GM19035 (cell line): Measurements from ENCODE around the gene TNFRSF18.

Experiments used
- ATAC-seq: cut with Tn5 transposase; IDR thresholded peaks from one replicate; pipeline ENCODE4 v1.9.1; 2021; ENCODE audit not compliant: unreplicated experiment

The TNFRSF18 gene

GRCh38 chr1:1167841-1168450 lies 38.4 kb downstream of the TNFRSF18 start:
- ATAC-seq = no peak

GRCh38 chr1:1167398-1167821 lies 39.0 kb downstream of the TNFRSF18 start:
- ATAC-seq = no peak

DNA sequence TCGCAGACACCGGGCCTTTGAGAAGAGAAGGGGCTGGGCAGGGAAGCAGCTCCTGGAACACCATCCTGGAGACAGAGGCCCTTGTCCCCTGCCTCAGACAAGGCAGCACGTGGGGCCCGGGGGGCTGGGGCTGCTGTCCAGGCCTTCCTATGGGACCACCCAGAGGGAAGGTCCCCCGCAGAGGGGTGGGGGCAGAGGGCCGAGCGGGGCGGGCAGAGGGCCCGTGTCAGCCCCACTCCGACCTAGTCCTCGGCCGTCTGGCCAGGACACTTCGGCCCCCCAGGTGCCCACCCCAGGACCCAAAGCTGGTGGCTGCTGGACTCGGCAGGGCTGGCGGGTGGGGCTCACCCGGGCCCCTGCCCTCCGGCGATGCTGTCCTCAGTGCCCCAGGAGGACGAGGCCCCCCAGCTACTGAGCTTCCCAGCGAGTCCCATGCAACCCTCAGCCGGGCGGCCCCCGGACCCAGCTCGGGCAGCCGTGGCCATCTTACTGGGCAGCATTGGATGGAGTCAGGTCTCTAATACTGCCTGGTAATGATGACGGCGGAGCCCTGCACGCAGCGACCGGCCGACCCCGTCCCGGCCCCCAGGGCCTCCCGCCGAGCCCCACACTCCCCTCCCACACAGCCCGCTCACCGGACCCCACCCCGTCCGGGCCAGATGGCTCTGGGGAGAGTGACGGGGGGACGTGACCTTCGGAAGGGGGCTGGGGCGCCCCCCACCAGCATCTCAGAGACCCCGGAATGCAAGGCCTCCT lies 39.6 kb downstream of the TNFRSF18 start:
- no peak for ATAC-seq

GRCh38 chr1:1165900-1166421 lies 40.4 kb downstream of the TNFRSF18 start:
- no peak for ATAC-seq

- no peak for ATAC-seq
Observed at GRCh38 chr1:1165485-1165884, 40.9 kb downstream of the TNFRSF18 start.

GRCh38 chr1:1164701-1165451 lies 41.5 kb downstream of the TNFRSF18 start:
- ATAC-seq = no peak

GRCh38 chr1:1164361-1164700 lies 42.1 kb downstream of the TNFRSF18 start:
- ATAC-seq = no peak

GRCh38 chr1:1163538-1164070 lies 42.8 kb downstream of the TNFRSF18 start:
- ATAC-seq = no peak

DNA sequence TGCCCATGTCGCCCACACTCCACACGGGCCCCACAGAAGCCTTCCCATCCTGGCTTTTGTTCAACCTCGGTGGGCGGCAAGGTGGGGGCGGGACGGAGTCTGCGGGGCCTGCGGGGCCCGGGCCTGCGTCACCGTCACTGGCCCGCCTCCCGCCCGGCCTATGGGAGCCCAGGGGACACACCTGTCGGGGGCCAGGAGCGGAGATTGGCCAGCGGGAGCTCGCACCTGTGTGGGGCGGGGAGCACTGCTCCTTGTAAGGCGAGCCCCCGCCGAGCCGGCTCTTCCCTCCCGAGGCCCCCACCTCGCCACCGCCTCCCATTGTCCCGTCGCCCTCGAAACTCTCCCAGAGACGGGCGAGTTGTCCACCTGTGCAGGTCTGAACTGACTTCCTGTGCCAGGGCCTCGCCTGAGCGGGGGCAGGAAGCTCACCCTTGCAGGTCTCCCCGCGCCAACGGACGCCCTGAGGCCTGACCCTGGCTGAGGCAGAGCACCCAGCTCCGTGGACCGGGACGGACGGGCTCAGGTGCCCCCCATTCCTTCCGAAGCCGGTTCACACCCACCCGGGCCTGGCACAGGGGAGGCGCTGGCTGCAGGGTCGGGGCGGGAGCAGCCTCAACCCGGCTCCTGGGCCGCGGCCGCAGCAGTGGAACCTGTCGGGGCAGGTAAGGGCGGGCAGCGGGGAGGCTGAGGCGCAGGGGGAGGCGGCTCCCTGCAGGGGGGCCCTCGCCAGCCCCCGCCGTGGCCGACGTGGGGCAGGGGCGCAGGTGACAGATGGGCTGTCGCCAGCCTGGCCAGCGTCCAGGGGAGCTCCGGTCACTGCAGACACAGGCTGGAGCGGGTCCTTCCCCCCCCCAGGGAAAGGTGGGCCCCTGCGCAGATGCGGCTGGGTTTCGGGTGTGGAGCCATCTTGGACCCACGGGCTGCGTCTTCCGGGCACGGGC lies 43.5 kb downstream of the TNFRSF18 start:
- no peak for ATAC-seq

DNA sequence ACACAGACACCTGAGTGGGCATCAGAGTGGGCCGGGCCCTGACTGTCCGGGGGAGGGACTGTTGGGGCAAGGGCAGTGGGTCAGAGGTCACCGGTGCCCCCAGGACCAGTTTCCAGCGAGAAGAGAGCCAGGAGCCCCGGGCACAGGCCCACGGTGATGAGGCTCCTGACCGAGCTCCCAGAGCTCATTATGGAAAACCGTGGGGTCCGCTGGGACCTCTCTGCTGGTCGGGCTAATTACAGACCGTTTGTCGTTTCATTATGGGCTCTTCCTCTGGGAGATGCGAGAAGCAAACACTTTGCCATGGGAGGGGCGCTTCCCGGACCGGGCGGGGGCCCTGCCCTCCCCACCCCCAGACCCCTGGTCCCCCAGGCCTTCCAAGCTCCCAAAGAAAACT lies 44.7 kb downstream of the TNFRSF18 start:
- no peak for ATAC-seq

- no peak for ATAC-seq
Observed at GRCh38 chr1:1161078-1161682, 45.2 kb downstream of the TNFRSF18 start.

DNA sequence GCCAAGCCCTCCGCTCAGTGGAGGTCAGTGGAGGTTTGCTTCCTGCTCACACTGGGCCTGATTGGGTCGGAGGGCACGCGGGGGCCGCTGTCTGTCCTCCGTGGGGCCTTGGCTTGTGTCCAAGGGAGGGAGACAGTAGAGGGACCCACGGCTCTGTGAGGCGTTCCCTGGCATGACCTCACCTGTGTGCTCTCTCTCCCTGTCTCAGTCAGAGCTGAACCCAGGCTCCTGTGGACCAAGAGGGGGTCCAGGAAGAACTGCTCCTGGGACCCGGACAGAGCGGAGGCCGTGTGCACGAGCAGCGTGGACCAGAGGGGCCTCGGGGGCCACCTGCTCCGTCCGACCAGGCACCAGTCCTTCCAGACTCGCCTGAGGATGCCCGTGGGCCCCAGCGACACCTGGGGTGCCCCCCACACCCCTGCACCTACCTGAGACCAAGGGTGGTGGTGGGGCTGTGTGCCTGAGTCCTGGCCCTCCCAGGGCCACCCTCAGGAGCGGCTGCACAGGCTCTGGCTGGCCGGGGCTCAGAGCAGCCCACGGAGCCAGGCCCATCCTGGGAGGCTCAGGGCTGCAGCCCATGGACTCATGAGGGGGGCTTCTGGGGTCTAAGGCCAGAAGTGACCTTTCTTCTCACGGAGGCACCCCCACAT lies 46.0 kb downstream of the TNFRSF18 start:
- no peak for ATAC-seq

DNA sequence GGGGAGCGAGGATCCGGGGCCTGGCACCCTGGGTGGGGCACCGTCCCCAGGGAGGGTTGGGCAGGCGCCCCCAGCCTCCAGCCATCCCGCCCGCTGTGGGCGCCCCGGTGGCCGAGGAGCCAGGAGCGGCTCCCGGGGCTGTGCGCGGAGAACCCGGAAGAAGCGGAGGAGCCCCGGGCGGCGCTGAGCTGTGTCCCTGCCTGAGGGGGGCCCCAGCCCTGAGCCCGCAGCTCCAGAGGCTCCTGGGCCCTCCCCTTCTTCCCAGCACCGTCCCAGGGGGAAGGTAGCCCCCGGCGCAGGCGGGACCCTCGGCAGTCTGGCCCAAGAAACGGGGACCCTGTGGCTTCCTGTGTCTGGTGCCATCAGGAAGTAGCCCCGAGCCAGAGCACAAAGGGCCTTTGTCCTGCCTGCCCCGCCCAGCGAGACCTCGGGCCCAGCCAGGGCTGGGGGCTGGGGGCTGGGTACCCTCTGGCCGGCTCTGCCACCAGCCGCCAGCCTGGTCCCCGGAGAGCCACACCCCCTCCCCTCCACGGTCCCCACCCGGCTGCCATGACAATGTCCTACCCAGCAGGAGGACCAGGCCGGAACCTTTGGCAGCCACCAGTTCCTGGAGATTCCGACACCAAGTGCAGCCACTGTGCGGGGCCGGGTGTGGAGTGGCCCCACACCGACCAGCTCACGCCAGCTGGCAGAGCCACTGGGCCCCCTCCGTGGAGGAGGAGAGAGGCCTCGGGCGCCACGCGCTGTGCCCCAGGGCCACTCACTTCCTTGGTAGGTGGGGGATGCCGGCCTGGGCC lies 48.3 kb downstream of the TNFRSF18 start:
- ATAC-seq = no peak

GRCh38 chr1:1157426-1157913 lies 48.9 kb downstream of the TNFRSF18 start:
- ATAC-seq = no peak

DNA sequence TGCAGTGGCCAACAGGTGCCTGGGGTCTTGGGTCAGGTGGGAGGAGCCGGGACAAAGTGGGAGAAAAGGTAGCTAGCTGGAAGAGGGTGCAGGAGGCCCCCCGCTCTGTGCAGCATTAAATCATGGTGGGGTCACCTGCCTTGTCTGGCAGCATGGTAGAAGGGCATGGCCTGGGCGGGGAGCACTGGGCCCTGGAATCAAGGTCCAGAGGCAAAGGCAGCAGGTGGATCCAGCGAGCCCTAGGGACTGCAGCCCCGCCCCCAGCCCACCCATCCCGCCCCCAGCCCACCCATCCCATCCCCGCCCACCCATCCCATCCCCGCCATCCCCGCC lies 49.4 kb downstream of the TNFRSF18 start:
- ATAC-seq = no peak

DNA sequence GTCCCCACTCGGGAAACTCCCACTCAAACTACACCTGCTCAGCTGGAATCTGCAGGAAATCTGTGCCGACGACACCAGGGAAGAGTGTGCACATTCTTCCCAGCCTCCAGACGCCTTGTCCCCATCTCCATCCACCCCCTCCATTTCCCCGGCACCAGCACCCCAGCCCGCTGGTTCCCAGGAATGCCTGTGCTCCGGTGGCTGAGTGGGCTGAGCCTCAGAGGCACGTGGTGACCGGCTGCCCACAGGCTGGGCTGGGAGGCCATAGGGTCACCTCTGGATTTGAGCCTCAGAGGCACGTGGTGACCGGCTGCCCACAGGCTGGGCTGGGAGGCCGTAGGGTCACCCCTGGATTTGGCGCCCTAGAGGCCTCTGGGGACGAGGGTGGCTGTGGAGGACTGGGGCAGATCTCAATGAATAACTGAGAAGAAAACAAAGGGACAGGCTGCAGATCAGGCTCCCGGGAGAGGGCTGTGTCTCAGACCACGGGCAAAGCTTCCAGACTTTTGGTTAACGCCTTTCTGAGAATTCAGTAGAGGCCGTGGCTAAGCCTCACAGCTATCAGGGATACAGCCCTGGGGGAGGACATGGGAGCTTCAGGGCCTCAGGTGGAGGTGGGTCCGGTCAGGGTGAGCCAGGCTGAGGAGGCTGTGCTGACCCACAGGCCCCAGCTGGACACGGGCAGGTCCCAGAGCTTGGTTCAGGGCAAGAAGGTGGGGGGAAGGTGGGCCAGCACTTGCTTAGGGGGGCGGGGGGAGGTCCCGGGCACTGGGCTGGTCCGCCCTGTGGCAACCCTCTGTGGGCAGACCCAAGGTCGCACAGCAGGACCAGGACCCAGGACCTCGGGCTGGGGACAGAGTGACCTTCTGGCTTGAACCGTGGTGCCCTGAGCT lies 50.0 kb downstream of the TNFRSF18 start:
- no peak for ATAC-seq

DNA sequence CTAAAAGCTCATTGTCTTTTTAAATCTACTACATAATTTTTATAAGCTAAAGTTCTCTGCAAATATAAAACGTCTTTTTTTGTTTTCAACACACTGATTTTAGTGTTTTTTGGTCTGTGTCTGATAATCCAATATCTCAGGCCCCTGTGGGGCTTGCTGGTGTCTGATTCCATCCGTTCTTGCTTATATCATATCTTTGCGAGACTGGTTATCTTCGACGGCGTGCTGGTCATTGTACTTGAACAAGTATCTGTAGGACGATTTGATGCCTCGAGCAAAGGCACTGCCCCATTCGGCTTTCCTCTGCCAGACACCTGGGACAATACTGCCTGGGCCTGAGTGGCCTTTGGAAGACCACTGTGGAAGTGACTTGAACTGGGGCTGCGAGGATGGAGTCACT lies 51.1 kb downstream of the TNFRSF18 start:
- ATAC-seq = no peak

- no peak for ATAC-seq
Observed at GRCh38 chr1:1153874-1154273, 52.5 kb downstream of the TNFRSF18 start.
